ENCODE results near the gene TBXA2R. TPM values are rescaled to one million over a fixed set of nuclear protein-coding genes. Genes with fewer than 3 reads are reported as not detected.

Gene TBXA2R
- total and polyA plus RNA-seq, 2 experiments from 2014 or later: 0.42 to 0.73 TPM

DNA sequence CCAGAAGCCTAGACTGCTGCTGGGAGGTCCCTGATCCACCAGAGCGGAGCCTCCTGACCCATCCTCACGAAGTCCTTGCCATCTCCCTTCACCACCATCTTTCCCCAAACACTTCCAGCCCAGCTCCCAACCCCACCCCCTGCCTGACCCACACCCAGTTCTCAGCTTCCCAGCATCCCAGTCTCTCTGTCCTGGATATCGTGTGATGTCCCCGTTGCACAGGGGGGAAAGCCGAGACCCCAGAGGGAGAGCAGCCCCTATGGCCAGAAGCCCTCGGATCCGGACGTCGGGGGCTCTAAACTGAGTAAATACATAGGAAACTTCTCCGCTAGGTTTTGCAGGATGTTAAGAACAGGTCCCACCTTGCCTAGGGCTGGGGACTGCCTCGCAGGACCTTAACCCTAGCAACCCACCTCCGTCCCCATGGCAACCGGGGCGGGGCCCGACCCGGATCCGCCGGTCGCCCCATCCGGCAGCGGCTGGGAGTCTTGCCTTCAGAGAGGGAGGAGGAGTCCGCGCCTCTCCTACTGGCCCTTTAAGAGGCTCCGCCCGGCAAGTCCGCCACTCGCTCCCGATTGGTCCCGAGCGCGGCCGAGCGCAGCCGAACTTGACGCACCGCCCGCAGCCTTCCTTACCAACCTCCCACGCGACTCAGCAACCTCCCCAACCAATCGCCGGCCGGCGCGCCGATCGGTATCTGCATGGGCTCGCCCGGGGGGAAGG, 34.4 kb downstream of the TBXA2R start:
- Histone ChIP-seq H3F3A (replicated peaks; ENCODE audit: low read depth) (peaks cover 11% of the 10 kb centered on the region), H3K79me2 (replicated peaks; ENCODE audit: insufficient read depth) (no peaks in the 10 kb centered on the region), H3K4me2 (peak overlapping the region; percentile 82), H3K27ac (ENCODE audit: low read depth) (no peak overlapping the region), H3K27me3 (ENCODE audit: insufficient read depth) (no peaks in the 10 kb centered on the region), H3K9me2 (ENCODE audit: insufficient read depth) (no peaks in the 10 kb centered on the region), H3K4me3 (peak overlapping the region; percentile 92; the same call in 1 of the 2 replicates), H3K36me3 (ENCODE audit: insufficient read depth) (no peaks in the 10 kb centered on the region), H2AFZ (no peak overlapping the region), H3K4me1 (ENCODE audit: insufficient read depth) (peaks cover 19% of the 10 kb centered on the region), H4K20me1 (replicated peaks; ENCODE audit: insufficient read depth) (peaks cover 6% of the 10 kb centered on the region)
- peaks cover 26% of the 10 kb centered on the region for H3K27me3 Mint-ChIP-seq (ENCODE audit: insufficient read depth, low read depth, poor library complexity)
- TF ChIP-seq CREB1 (CRISPR knock-in tag; IDR thresholded peaks at IDR 0.05; ENCODE audit: low read depth): peak; percentile 56
- no peak for TF ChIP-seq POLR2AphosphoS5 (IDR thresholded peaks at IDR 0.05; ENCODE audit: low read depth)
- TF ChIP-seq EZH2 (IDR thresholded peaks at IDR 0.05; ENCODE audit: low read depth, unreplicated experiment): no peak
- DNase-seq (ENCODE audit: low spot score): peak; percentile 100
- no peaks in the 10 kb centered on the region for H3K9me3 Mint-ChIP-seq
- H3K4me3 Mint-ChIP-seq: peak overlapping the region; percentile 77
- ATAC-seq: peak; percentile 71
- H3K27ac Mint-ChIP-seq: no peak overlapping the region
- H3K4me1 Mint-ChIP-seq: peaks cover 16% of the 10 kb centered on the region
- H3K36me3 Mint-ChIP-seq (ENCODE audit: low read depth): peaks cover 12% of the 10 kb centered on the region

DNA sequence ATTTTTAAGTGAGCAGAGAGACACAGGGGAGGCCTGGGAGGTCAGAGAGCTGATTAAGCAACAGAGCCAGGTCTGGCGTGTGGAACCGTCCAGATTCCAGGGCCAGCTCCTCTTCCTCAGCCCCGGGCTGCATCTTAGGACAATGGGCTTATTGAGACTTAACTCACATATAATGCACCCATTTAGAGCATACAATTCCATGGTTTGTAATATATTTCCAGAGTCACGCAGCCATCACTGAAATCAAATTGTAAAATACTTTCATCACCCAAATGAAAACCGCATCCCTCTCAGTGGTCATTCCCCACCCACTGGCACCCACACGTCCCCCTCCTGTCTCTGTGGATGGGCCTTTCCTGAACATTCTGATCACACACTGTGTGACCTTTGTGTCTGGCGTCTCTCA, 36.1 kb downstream of the TBXA2R start:
- Histone ChIP-seq H3F3A (replicated peaks; ENCODE audit: low read depth) (peaks cover 5% of the 10 kb centered on the region), H4K20me1 (replicated peaks; ENCODE audit: insufficient read depth) (peaks cover 6% of the 10 kb centered on the region), H3K4me1 (ENCODE audit: insufficient read depth) (peaks cover 9% of the 10 kb centered on the region), H2AFZ (no peak overlapping the region), H3K9me2 (ENCODE audit: insufficient read depth) (no peaks in the 10 kb centered on the region), H3K36me3 (ENCODE audit: insufficient read depth) (no peaks in the 10 kb centered on the region), H3K27me3 (ENCODE audit: insufficient read depth) (no peaks in the 10 kb centered on the region), H3K79me2 (replicated peaks; ENCODE audit: insufficient read depth) (no peaks in the 10 kb centered on the region), H3K27ac (ENCODE audit: low read depth) (no peak overlapping the region), H3K4me3 (no peak overlapping the region), H3K4me2 (no peak overlapping the region)
- Mint-ChIP-seq H3K9me3 (no peaks in the 10 kb centered on the region), H3K27me3 (ENCODE audit: insufficient read depth, low read depth, poor library complexity) (peaks cover 18% of the 10 kb centered on the region), H3K36me3 (ENCODE audit: low read depth) (peaks cover 12% of the 10 kb centered on the region), H3K27ac (no peak overlapping the region), H3K4me3 (no peak overlapping the region), H3K4me1 (peaks cover 15% of the 10 kb centered on the region)
- ATAC-seq (no peak), DNase-seq (ENCODE audit: low spot score) (no peak)
- TF ChIP-seq, protein P1, sequence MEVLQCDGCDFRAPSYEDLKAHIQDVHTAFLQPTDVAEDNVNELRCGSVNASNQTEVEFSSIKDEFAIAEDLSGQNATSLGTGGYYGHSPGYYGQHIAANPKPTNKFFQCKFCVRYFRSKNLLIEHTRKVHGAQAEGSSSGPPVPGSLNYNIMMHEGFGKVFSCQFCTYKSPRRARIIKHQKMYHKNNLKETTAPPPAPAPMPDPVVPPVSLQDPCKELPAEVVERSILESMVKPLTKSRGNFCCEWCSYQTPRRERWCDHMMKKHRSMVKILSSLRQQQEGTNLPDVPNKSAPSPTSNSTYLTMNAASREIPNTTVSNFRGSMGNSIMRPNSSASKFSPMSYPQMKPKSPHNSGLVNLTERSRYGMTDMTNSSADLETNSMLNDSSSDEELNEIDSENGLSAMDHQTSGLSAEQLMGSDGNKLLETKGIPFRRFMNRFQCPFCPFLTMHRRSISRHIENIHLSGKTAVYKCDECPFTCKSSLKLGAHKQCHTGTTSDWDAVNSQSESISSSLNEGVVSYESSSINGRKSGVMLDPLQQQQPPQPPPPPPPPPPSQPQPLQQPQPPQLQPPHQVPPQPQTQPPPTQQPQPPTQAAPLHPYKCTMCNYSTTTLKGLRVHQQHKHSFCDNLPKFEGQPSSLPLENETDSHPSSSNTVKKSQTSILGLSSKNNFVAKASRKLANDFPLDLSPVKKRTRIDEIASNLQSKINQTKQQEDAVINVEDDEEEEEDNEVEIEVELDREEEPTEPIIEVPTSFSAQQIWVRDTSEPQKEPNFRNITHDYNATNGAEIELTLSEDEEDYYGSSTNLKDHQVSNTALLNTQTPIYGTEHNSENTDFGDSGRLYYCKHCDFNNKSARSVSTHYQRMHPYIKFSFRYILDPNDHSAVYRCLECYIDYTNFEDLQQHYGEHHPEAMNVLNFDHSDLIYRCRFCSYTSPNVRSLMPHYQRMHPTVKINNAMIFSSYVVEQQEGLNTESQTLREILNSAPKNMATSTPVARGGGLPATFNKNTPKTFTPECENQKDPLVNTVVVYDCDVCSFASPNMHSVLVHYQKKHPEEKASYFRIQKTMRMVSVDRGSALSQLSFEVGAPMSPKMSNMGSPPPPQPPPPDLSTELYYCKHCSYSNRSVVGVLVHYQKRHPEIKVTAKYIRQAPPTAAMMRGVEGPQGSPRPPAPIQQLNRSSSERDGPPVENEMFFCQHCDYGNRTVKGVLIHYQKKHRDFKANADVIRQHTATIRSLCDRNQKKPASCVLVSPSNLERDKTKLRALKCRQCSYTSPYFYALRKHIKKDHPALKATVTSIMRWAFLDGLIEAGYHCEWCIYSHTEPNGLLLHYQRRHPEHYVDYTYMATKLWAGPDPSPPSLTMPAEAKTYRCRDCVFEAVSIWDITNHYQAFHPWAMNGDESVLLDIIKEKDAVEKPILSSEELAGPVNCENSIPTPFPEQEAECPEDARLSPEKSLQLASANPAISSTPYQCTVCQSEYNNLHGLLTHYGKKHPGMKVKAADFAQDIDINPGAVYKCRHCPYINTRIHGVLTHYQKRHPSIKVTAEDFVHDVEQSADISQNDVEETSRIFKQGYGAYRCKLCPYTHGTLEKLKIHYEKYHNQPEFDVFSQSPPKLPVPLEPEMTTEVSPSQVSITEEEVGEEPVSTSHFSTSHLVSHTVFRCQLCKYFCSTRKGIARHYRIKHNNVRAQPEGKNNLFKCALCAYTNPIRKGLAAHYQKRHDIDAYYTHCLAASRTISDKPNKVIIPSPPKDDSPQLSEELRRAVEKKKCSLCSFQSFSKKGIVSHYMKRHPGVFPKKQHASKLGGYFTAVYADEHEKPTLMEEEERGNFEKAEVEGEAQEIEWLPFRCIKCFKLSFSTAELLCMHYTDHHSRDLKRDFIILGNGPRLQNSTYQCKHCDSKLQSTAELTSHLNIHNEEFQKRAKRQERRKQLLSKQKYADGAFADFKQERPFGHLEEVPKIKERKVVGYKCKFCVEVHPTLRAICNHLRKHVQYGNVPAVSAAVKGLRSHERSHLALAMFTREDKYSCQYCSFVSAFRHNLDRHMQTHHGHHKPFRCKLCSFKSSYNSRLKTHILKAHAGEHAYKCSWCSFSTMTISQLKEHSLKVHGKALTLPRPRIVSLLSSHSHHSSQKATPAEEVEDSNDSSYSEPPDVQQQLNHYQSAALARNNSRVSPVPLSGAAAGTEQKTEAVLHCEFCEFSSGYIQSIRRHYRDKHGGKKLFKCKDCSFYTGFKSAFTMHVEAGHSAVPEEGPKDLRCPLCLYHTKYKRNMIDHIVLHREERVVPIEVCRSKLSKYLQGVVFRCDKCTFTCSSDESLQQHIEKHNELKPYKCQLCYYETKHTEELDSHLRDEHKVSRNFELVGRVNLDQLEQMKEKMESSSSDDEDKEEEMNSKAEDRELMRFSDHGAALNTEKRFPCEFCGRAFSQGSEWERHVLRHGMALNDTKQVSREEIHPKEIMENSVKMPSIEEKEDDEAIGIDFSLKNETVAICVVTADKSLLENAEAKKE (CRISPR knock-in tag; IDR thresholded peaks at IDR 0.05): no peak
- no peak for TF ChIP-seq NANOG (IDR thresholded peaks at IDR 0.05; ENCODE audit: borderline replicate concordance)
- TF ChIP-seq, protein P2, sequence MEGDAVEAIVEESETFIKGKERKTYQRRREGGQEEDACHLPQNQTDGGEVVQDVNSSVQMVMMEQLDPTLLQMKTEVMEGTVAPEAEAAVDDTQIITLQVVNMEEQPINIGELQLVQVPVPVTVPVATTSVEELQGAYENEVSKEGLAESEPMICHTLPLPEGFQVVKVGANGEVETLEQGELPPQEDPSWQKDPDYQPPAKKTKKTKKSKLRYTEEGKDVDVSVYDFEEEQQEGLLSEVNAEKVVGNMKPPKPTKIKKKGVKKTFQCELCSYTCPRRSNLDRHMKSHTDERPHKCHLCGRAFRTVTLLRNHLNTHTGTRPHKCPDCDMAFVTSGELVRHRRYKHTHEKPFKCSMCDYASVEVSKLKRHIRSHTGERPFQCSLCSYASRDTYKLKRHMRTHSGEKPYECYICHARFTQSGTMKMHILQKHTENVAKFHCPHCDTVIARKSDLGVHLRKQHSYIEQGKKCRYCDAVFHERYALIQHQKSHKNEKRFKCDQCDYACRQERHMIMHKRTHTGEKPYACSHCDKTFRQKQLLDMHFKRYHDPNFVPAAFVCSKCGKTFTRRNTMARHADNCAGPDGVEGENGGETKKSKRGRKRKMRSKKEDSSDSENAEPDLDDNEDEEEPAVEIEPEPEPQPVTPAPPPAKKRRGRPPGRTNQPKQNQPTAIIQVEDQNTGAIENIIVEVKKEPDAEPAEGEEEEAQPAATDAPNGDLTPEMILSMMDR (conservative IDR thresholded peaks at IDR 0.05; ENCODE audit: low read depth in 2 of 2): no peak
- no peak for TF ChIP-seq ZNF114 (CRISPR knock-in tag; IDR thresholded peaks at IDR 0.05)
- TF ChIP-seq, protein P3, sequence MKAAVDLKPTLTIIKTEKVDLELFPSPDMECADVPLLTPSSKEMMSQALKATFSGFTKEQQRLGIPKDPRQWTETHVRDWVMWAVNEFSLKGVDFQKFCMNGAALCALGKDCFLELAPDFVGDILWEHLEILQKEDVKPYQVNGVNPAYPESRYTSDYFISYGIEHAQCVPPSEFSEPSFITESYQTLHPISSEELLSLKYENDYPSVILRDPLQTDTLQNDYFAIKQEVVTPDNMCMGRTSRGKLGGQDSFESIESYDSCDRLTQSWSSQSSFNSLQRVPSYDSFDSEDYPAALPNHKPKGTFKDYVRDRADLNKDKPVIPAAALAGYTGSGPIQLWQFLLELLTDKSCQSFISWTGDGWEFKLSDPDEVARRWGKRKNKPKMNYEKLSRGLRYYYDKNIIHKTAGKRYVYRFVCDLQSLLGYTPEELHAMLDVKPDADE (IDR thresholded peaks at IDR 0.05): no peak
- TF ChIP-seq EZH2 (IDR thresholded peaks at IDR 0.05; ENCODE audit: low read depth, unreplicated experiment): no peak
- TF ChIP-seq CREB1 (CRISPR knock-in tag; IDR thresholded peaks at IDR 0.05; ENCODE audit: low read depth): no peak
- TF ChIP-seq JUNB (IDR thresholded peaks at IDR 0.05; ENCODE audit: unreplicated experiment): no peak
- no peak for TF ChIP-seq STAT1 (IDR thresholded peaks at IDR 0.05; ENCODE audit: unreplicated experiment)
- TF ChIP-seq POLR2AphosphoS5 (IDR thresholded peaks at IDR 0.05; ENCODE audit: low read depth): no peak
- no peak for TF ChIP-seq EZH2phosphoT487 (IDR thresholded peaks at IDR 0.05; ENCODE audit: unreplicated experiment)
- no peak for TF ChIP-seq ZNF331 (CRISPR knock-in tag; IDR thresholded peaks at IDR 0.05; ENCODE audit: low read depth)

Data from GM23338 (cell line).